KMS-11 (cell line): ENCODE data around the gene LRRK1.

Source experiments
- H2AFZ ChIP-seq: fragments of 200-600 bp; sonication (generic); 2 replicates; pipeline ENCODE4 v1.6.1; 2016; ENCODE audit warnings: antibody characterized with exemption, mixed run types, low read depth
- H3K27ac ChIP-seq: fragments of 200-600 bp; sonication (generic); 2 replicates; pipeline ENCODE4 v1.6.1; 2016; ENCODE audit warnings: mild to moderate bottlenecking, mixed run types
- H3K27me3 ChIP-seq: fragments of 200-600 bp; sonication (generic); 2 replicates; pipeline ENCODE4 v1.6.1; 2017; ENCODE audit warnings: mild to moderate bottlenecking, low read depth, mixed run types, moderate library complexity; ENCODE audit not compliant: insufficient read depth
- H3K36me3 ChIP-seq: fragments of 200-600 bp; sonication (generic); 2 replicates; pipeline ENCODE4 v1.6.1; 2017; ENCODE audit warnings: mild to moderate bottlenecking, mixed run types; ENCODE audit not compliant: insufficient read depth
- H3K4me1 ChIP-seq: fragments of 200-600 bp; sonication (generic); 2 replicates; pipeline ENCODE4 v1.6.1; 2016; ENCODE audit warnings: mild to moderate bottlenecking, low read depth, mixed run types; ENCODE audit not compliant: poor library complexity, severe bottlenecking
- H3K4me2 ChIP-seq: fragments of 200-600 bp; sonication (generic); 2 replicates; pipeline ENCODE4 v1.7.0; 2016; ENCODE audit warnings: mild to moderate bottlenecking, mixed run types
- H3K4me3 ChIP-seq: fragments of 200-600 bp; sonication (generic); IDR thresholded peaks from 2 replicates; pipeline ENCODE4 v1.6.1; 2017; ENCODE audit warnings: low read depth, low read length, mixed read lengths; ENCODE audit not compliant: insufficient read depth
- H3K79me2 ChIP-seq: fragments of 200-600 bp; sonication (generic); 2 replicates; pipeline ENCODE4 v1.6.1; 2016; ENCODE audit warnings: low read depth, mixed run types; ENCODE audit not compliant: insufficient read depth
- H3K9ac ChIP-seq: fragments of 200-600 bp; sonication (generic); 2 replicates; pipeline ENCODE4 v1.6.1; 2016; ENCODE audit warnings: mild to moderate bottlenecking, mixed run types
- H4K20me1 ChIP-seq: fragments of 200-600 bp; sonication (generic); 2 replicates; pipeline ENCODE4 v1.6.1; 2016; ENCODE audit warnings: mild to moderate bottlenecking, mixed run types; ENCODE audit not compliant: insufficient read depth
- TF ChIP-seq, protein P1 (sequence below): fragments of 200-600 bp; sonication (generic); conservative IDR thresholded peaks from 2 replicates; pipeline ENCODE4 v1.6.1; 2017; ENCODE audit warnings: low read depth, mild to moderate bottlenecking, antibody characterized with exemption, low read length, moderate library complexity, mixed read lengths

Gene LRRK1

GRCh38 chr15:101043911-101044624 lies 124.9 kb downstream of the LRRK1 start:
- H4K20me1 ChIP-seq: no peaks in the 10 kb centered on the region
- no peaks in the 10 kb centered on the region for H3K27me3 ChIP-seq
- H3K4me1 ChIP-seq: no peaks in the 10 kb centered on the region
- TF ChIP-seq, protein P1, sequence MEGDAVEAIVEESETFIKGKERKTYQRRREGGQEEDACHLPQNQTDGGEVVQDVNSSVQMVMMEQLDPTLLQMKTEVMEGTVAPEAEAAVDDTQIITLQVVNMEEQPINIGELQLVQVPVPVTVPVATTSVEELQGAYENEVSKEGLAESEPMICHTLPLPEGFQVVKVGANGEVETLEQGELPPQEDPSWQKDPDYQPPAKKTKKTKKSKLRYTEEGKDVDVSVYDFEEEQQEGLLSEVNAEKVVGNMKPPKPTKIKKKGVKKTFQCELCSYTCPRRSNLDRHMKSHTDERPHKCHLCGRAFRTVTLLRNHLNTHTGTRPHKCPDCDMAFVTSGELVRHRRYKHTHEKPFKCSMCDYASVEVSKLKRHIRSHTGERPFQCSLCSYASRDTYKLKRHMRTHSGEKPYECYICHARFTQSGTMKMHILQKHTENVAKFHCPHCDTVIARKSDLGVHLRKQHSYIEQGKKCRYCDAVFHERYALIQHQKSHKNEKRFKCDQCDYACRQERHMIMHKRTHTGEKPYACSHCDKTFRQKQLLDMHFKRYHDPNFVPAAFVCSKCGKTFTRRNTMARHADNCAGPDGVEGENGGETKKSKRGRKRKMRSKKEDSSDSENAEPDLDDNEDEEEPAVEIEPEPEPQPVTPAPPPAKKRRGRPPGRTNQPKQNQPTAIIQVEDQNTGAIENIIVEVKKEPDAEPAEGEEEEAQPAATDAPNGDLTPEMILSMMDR: no peak
- no peak overlapping the region for H3K4me2 ChIP-seq
- H3K27ac ChIP-seq: no peak overlapping the region
- H3K9ac ChIP-seq: no peak overlapping the region
- H2AFZ ChIP-seq: no peak overlapping the region
- no peak overlapping the region for H3K4me3 ChIP-seq
- no peaks in the 10 kb centered on the region for H3K79me2 ChIP-seq
- no peaks in the 10 kb centered on the region for H3K36me3 ChIP-seq

DNA sequence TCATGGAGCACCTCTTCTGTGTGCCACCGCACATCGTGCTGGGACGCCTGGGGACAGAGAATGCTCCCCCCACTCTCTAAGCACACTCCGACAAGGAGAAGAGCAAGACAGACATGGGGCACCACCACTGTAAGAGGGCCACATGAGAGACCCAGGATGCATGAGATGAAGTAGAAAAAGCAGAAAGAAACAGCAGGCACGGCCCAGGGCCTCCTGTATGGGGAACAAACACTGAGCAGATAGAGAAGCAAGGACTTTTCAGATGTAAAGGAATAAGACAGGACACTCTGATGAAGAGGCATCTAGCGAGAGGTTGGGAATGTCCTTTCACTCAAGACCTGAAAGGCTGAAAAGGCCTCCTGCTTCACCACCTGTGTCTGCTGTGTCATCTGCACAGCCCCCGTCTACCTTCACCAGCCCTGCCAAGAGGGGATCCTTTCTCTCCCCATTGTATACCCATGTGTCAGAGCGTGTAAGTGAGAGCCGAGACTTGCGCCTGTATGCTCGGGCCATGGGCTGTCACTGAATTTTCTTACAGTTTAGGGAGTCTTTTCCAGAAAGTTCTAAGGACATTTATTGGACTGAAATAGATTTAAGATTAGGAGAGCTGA lies 125.6 kb downstream of the LRRK1 start:
- H2AFZ ChIP-seq: no peak overlapping the region
- no peak overlapping the region for H3K27ac ChIP-seq
- H3K9ac ChIP-seq: no peak overlapping the region
- H3K36me3 ChIP-seq: no peaks in the 10 kb centered on the region
- H3K4me2 ChIP-seq: no peak overlapping the region
- no peaks in the 10 kb centered on the region for H3K4me1 ChIP-seq
- no peaks in the 10 kb centered on the region for H4K20me1 ChIP-seq
- H3K79me2 ChIP-seq: no peaks in the 10 kb centered on the region
- TF ChIP-seq, protein P1: no peak
- H3K4me3 ChIP-seq: no peak overlapping the region
- H3K27me3 ChIP-seq: no peaks in the 10 kb centered on the region

DNA sequence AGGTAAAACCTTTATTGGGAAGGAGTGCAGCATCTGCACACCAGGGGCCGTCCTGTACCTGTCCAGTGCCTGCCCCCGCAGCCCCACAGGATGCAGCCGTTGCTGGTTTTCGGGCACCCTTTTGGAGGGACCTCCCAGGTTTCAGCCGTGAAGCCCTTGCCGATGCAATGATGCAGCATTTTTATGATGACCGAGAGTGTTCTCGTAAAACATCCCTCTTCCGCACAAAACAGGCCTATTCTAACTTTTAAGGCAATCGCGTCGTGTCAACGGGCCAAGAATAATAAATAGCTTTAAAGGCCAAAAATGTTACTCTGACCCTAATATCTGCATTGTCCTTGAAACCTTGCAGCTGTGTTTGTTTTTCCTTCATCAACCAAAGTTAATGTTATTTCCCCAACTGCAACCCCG lies 126.1 kb downstream of the LRRK1 start:
- no peak overlapping the region for H3K4me2 ChIP-seq
- no peaks in the 10 kb centered on the region for H4K20me1 ChIP-seq
- no peak overlapping the region for H3K27ac ChIP-seq
- H3K27me3 ChIP-seq: no peaks in the 10 kb centered on the region
- TF ChIP-seq, protein P1: no peak
- no peaks in the 10 kb centered on the region for H3K79me2 ChIP-seq
- H2AFZ ChIP-seq: no peak overlapping the region
- H3K4me1 ChIP-seq: no peaks in the 10 kb centered on the region
- H3K9ac ChIP-seq: no peak overlapping the region
- no peak overlapping the region for H3K4me3 ChIP-seq
- H3K36me3 ChIP-seq: no peaks in the 10 kb centered on the region

- Histone ChIP-seq H2AFZ (no peak overlapping the region), H3K27me3 (no peaks in the 10 kb centered on the region), H3K36me3 (no peaks in the 10 kb centered on the region), H3K4me3 (no peak overlapping the region), H3K9ac (no peak overlapping the region), H3K79me2 (no peaks in the 10 kb centered on the region), H3K4me2 (no peak overlapping the region), H3K27ac (no peak overlapping the region), H4K20me1 (no peaks in the 10 kb centered on the region), H3K4me1 (no peaks in the 10 kb centered on the region)
- TF ChIP-seq, protein P1: no peak
Measured at GRCh38 chr15:101045835-101046691, 126.9 kb downstream of the LRRK1 start.
